GM23248 (cell line): ENCODE results near the gene OR5B17. TPM values are rescaled to one million over a fixed set of nuclear protein-coding genes. Genes with fewer than 3 reads are reported as not detected.

Source experiments
- DNase-seq: peaks from one replicate; pipeline ENCODE4 v3.0.0-alpha.2; 2015
- H2AFZ ChIP-seq: fragments of 200-600 bp; sonication (generic); 2 replicates; pipeline ENCODE4 v1.6.1; 2016; ENCODE audit warnings: antibody characterized with exemption
- H3F3A ChIP-seq: fragments of 200-600 bp; sonication (generic); 2 replicates; pipeline ENCODE4 v1.6.1; 2016; ENCODE audit warnings: mild to moderate bottlenecking, antibody characterized with exemption, mixed run types; ENCODE audit not compliant: insufficient read depth
- H3K27ac ChIP-seq: fragments of 200-600 bp; sonication (generic); 2 replicates; pipeline ENCODE4 v1.5.1; 2016; ENCODE audit warnings: mild to moderate bottlenecking
- H3K27me3 ChIP-seq: fragments of 200-600 bp; sonication (generic); replicated peaks from 2 replicates; pipeline ENCODE4 v1.6.1; 2016; ENCODE audit warnings: mild to moderate bottlenecking; ENCODE audit not compliant: insufficient read depth
- H3K36me3 ChIP-seq: fragments of 200-600 bp; sonication (generic); 2 replicates; pipeline ENCODE4 v1.6.1; 2016; ENCODE audit warnings: low read depth, mild to moderate bottlenecking
- H3K4me1 ChIP-seq: fragments of 200-600 bp; sonication (generic); 2 replicates; pipeline ENCODE4 v1.6.1; 2016; ENCODE audit warnings: mild to moderate bottlenecking; ENCODE audit not compliant: insufficient read depth
- H3K4me2 ChIP-seq: fragments of 200-600 bp; sonication (generic); one replicate; pipeline ENCODE4 v1.6.1; 2016; ENCODE audit warnings: mild to moderate bottlenecking; ENCODE audit not compliant: unreplicated experiment
- H3K4me3 ChIP-seq: fragments of 200-600 bp; sonication (generic); 2 replicates; pipeline ENCODE4 v1.5.1; 2016; ENCODE audit warnings: mild to moderate bottlenecking
- H3K79me2 ChIP-seq: fragments of 200-600 bp; sonication (generic); 2 replicates; pipeline ENCODE4 v1.6.1; 2016; ENCODE audit warnings: mild to moderate bottlenecking; ENCODE audit not compliant: insufficient read depth
- H3K9ac ChIP-seq: fragments of 200-600 bp; sonication (generic); 2 replicates; pipeline ENCODE4 v1.6.1; 2016; ENCODE audit warnings: mild to moderate bottlenecking
- H3K9me2 ChIP-seq: fragments of 200-600 bp; sonication (generic); 2 replicates; pipeline ENCODE4 v1.6.1; 2016; ENCODE audit warnings: mixed run types, mild to moderate bottlenecking, moderate library complexity; ENCODE audit not compliant: insufficient read depth
- H3K9me3 ChIP-seq: fragments of 200-600 bp; sonication (generic); one replicate; pipeline ENCODE4 v1.6.1; 2017; ENCODE audit warnings: low read depth
- H4K20me1 ChIP-seq: fragments of 200-600 bp; sonication (generic); 2 replicates; pipeline ENCODE4 v1.6.0; 2016; ENCODE audit not compliant: insufficient read depth
- EZH2 ChIP-seq: fragments of 200-600 bp; sonication (generic); IDR thresholded peaks from 2 replicates; pipeline ENCODE4 v1.6.1; 2018; ENCODE audit warnings: antibody characterized with exemption, mild to moderate bottlenecking; ENCODE audit not compliant: insufficient read depth, poor library complexity, severe bottlenecking
- EZH2phosphoT487 ChIP-seq: fragments of 200-600 bp; sonication (generic); IDR thresholded peaks from 2 replicates; pipeline ENCODE4 v1.6.1; 2018; ENCODE audit warnings: antibody characterized with exemption, moderate library complexity, mild to moderate bottlenecking, low read depth; ENCODE audit not compliant: insufficient read depth
- WGBS, 2 experiments: methylation state at CpG; one replicate each; pipeline ENCODE4 v1.1.6; 2015 to 2017; ENCODE audit warnings: low lambda C conversion rate in 2 of 2, low coverage in 1 of 2; ENCODE audit errors: missing lambda C conversion rate in 2 of 2; 5-methylcytosine and 5-hydroxymethylcytosine counted together
- in situ Hi-C: fragments of 300-500 bp; cut with MboI; formaldehyde crosslinking; loops from 2 replicates; pipeline ENCODE4 v1.15.0; 2020
- polyA plus RNA-seq: library from polyadenylated mRNA; unstranded; fragments of >200 nt; fragmentation: Nextera tagmentation; extraction: Ambion mirVana; gene quantifications from 2 replicates; pipeline ENCODE4 v1.2.1, GENCODE V29; 2016
- total RNA-seq: library from RNA; depleted of rRNA; stranded (reverse); fragments of >200 nt; shearing (Covaris generic); gene quantifications from 2 replicates; pipeline ENCODE4 v1.2.3, GENCODE V29; 2014

The OR5B17 gene
- total and polyA plus RNA-seq, 2 experiments from 2014 or later = not detected

DNA sequence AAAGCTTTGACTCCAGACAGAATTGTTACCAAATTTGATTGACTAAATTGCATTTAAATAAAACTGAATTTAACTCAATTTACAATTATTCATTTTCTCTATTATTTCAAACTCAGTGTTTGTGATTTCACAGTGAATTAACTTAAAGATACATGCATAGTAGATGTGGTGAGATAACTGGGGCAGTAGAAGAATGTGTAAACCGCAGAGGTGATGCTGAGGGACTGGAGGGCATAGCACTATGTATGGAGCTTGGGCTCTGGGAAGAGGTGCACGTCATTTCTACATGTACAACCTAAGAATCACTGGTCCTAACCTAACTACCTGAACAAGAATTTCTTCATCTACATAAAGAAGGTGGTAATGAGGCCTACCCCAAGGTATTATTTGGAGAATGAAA lies 13.7 kb downstream of the OR5B17 start:
- no peak overlapping the region for H3K4me3 ChIP-seq
- 26 to 28% methylated on average over 2 of the region's 2 CpGs for WGBS, 2 experiments
- in situ Hi-C loops = no loop called here
- no peaks in the 10 kb centered on the region for H3K4me1 ChIP-seq
- no peak for TF ChIP-seq EZH2phosphoT487
- no peak for TF ChIP-seq EZH2
- H3K36me3 ChIP-seq = no peaks in the 10 kb centered on the region
- H3K4me2 ChIP-seq = no peak overlapping the region
- H3K9ac ChIP-seq = no peak overlapping the region
- H3K27ac ChIP-seq = no peak overlapping the region
- DNase-seq = no peak
- no peaks in the 10 kb centered on the region for H3K9me2 ChIP-seq
- H2AFZ ChIP-seq = 0 out of 2 replicates have a peak overlapping the region, but pooled peaks have one; percentile 14
- H3F3A ChIP-seq = no peaks in the 10 kb centered on the region
- no peaks in the 10 kb centered on the region for H3K79me2 ChIP-seq
- no peaks in the 10 kb centered on the region for H3K27me3 ChIP-seq
- no peaks in the 10 kb centered on the region for H3K9me3 ChIP-seq
- H4K20me1 ChIP-seq = no peaks in the 10 kb centered on the region

GRCh38 chr11:58334708-58335107 lies 24.2 kb downstream of the OR5B17 start:
- TF ChIP-seq EZH2phosphoT487 = no peak
- no peak for TF ChIP-seq EZH2
- Histone ChIP-seq H3K4me1 (peaks cover 52% of the 10 kb centered on the region), H4K20me1 (no peaks in the 10 kb centered on the region), H3K27ac (peak overlapping the region; percentile 81), H3K36me3 (no peaks in the 10 kb centered on the region; the same call in 1 of the 2 replicates), H3K9ac (peak overlapping the region; percentile 35; the same call in 1 of the 2 replicates), H3K27me3 (no peaks in the 10 kb centered on the region), H3K9me3 (no peaks in the 10 kb centered on the region), H3K79me2 (no peaks in the 10 kb centered on the region), H3F3A (peaks cover 42% of the 10 kb centered on the region), H2AFZ (peak overlapping the region; percentile 48), H3K4me3 (peak overlapping the region; percentile 3; the same call in 1 of the 2 replicates), H3K4me2 (peak overlapping the region; percentile 56), H3K9me2 (no peaks in the 10 kb centered on the region)
- in situ Hi-C loops = no loop called here
- peak; percentile 86 for DNase-seq

DNA sequence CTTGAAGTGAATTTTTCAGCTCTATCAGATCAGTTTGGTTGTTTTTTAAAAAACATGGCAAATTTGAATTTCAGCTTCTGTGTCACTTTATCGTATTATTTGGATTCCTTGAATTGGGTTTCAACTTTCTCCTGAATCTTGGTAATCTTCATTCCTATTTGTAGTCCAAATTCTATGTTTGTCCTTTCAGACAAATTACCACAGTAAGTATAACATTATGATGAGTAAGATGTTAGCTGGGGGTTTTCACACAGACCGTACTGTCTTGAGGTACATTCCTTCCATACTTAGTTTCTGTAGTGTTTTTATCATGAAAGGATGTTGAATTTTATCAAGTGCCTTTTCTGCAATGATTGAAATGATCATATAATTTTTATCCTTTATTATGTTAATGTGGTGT lies 28.0 kb downstream of the OR5B17 start:
- H3K27me3 ChIP-seq = no peaks in the 10 kb centered on the region
- H3K27ac ChIP-seq = peak overlapping the region; percentile 57
- in situ Hi-C loops = no loop called here
- peak; percentile 77 for DNase-seq
- no peaks in the 10 kb centered on the region for H3K9me2 ChIP-seq
- H3K9me3 ChIP-seq = no peaks in the 10 kb centered on the region
- peak overlapping the region; percentile 21; the same call in 1 of the 2 replicates for H3K4me3 ChIP-seq
- TF ChIP-seq EZH2 (no peak), EZH2phosphoT487 (no peak)
- H3K9ac ChIP-seq = peak overlapping the region; percentile 5; the same call in 1 of the 2 replicates
- peak overlapping the region; percentile 5; the same call in 1 of the 2 replicates for H2AFZ ChIP-seq
- WGBS, 2 experiments = 2 to 12% methylated on average over 2 of the region's 2 CpGs
- H3K79me2 ChIP-seq = no peaks in the 10 kb centered on the region
- H4K20me1 ChIP-seq = no peaks in the 10 kb centered on the region
- peaks cover 43% of the 10 kb centered on the region for H3K4me1 ChIP-seq
- H3K4me2 ChIP-seq = peak overlapping the region; percentile 49
- peaks cover 42% of the 10 kb centered on the region for H3F3A ChIP-seq
- H3K36me3 ChIP-seq = no peaks in the 10 kb centered on the region; the same call in 1 of the 2 replicates

GRCh38 chr11:58318532-58318931 lies 40.3 kb downstream of the OR5B17 start:
- Histone ChIP-seq H3K9me3 (no peaks in the 10 kb centered on the region), H3K27ac (peak overlapping the region; percentile 48), H3K9me2 (no peaks in the 10 kb centered on the region), H3K79me2 (no peaks in the 10 kb centered on the region), H3K4me3 (0 out of 2 replicates have a peak overlapping the region, but pooled peaks have one; percentile 6), H2AFZ (no peak overlapping the region; the same call in 1 of the 2 replicates), H4K20me1 (no peaks in the 10 kb centered on the region), H3K4me1 (peaks cover 40% of the 10 kb centered on the region), H3K27me3 (no peaks in the 10 kb centered on the region), H3K36me3 (no peaks in the 10 kb centered on the region), H3K4me2 (peak overlapping the region; percentile 65), H3K9ac (no peak overlapping the region; the same call in 1 of the 2 replicates), H3F3A (peaks cover 42% of the 10 kb centered on the region)
- TF ChIP-seq EZH2phosphoT487 (0 out of 2 replicates have a peak, but pooled peaks have one; percentile 66), EZH2 (no peak)
- peak; percentile 64 for DNase-seq
- WGBS, 2 experiments = 1 to 5% methylated on average over 3 of the region's 3 CpGs
- in situ Hi-C loops = no loop called here
